Brain pericyte (primary cell): Measurements from ENCODE around the gene PNO1.
"Not testable (repeated sequence)": the region's sequence is repeated elsewhere in the genome, so short reads cannot be mapped to it uniquely, and the experiment has no call there.

ENCODE experiments used
- DNase-seq: peaks from one replicate; pipeline ENCODE4 v3.0.0-alpha.2; 2012; ENCODE audit warnings: low read depth, low spot score

Gene PNO1

DNA sequence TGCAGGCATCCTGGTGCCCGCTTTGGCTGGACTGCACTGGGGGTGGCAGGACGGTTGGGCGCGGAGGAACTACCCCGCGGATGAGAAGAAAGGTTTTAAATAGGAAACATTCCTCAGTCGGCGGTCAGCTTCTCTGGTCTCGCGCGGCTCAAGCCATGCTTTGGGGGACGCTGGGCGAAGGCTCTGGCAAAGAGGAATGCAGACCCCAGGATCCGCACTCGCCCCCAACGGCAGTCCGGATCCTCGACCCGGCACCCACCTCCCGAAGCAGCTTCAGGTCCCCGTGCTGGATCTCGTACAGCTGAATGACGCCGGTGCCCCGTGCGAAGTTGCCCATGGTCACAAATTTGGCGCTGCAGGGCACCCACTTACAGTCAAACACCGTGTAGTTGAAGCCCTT, 686 bp upstream of the PNO1 start:
- no peak for DNase-seq

DNA sequence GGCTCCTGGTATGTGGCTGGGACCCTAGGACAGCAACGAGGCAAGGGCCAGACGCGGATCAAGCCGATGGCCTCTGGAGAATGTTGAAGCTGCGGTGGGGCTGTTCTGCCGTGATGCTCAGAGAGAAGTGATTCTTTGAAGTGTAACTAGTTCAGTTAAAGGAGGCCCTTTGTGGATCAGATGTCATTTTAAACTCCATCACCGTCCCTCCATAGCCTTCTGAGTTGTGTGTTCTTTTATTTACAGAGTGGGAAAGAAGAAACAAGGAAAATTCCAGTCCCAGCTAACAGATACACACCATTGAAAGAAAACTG, 403 bp downstream of the PNO1 start:
- DNase-seq = no peak

DNA sequence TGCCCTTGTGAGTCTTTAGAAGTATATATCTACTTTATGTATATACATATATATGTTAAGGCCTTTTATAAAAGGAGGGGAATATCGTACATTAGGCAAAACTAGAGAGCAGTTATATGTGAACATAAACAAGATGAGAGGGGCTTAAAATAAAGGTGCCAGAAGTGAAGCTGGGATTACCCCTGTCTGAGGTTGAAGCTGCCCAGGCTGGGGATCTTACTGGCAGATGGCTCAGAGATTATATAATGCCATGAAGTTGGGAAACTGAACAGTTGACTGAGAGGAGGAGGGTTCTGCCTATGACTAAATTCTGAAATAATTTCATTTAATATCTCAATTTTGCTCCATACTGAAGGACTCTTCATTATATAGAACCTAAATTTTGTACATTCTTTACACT, 6.0 kb downstream of the PNO1 start:
- DNase-seq = no peak

GRCh38 chr2:68167186-68167585, 9.5 kb downstream of the PNO1 start:
- no peak for DNase-seq

DNA sequence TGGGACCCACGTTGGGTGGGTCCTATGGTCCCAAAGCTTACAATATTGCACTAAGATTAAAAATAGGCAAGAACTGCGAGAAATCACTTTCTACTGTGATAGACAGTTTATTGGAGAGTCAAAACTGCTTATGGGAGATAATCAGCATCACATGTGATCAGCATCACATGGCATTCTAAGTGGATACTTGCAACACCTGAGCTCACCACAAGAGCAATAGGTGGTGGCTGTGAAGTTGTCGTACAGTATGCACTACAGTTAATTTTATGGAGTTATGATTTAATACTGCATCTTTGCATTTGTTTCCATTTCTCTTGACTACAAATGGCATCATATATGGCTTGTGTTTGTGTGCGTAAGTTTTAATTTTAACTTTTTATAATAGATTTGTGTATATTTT, 11.6 kb downstream of the PNO1 start:
- DNase-seq = no peak

- DNase-seq = no peak
These were observed 13.5 kb downstream of the PNO1 start for GRCh38 chr2:68171146-68171545.

DNA sequence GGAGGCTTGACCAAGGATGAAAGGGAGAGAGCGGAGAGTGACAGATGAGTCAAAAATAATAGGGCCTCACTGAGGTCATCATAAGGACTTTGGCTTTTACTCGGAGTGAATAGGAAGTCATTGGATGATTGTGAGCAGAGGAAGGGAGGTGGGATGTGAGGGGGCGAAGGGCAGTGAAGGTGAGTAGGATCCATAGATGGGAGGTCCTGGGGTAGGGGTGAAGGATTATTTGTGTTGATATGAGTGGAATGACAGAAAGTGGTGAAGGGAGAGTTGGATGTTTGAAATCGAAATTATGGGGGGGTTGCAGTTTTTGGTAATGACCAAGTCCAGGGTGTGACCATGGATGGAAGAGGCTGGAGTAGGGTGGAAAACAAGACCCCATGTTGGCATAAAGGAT, 14.0 kb downstream of the PNO1 start:
- no peak for DNase-seq

DNA sequence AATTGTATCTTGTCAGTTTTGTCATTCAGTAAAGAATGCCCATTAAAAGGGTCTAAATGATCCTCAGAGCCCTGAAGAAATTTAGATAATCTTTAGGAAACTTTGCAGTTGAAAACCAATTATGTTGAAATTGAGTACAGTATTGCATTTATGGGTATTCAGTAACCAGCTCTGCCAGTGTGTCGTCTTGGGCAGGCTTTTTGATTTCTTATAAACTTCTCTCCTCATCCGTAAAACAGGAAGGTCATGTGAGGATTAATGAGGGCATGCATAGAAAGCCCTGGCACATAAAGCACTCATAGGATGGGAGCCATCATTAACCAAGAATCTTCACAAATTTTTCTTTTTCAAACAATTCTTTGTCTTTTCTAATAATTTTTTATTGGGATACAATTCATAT, 14.8 kb downstream of the PNO1 start:
- DNase-seq = no peak

- no peak for DNase-seq
These were observed 15.5 kb downstream of the PNO1 start for GRCh38 chr2:68172990-68173700.

DNA sequence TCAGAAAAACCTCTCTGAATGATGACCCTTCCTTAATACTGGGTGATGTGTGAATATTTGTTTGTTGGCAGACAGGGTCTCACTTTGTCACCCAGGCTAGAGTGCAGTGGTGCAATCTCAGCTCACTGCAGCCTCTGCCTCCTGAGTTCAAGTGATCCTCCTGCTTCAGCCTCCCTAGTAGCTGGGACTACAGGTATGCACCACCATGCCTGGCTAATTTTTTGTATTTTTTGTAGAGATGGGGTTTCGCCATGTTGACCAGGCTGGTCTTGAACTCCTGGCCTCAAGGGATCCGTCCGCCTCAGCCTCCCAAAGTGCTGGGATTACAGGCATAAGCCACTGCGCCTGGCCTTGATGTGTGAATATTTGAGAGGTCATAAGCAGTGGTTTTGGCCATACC, 17.5 kb downstream of the PNO1 start:
- DNase-seq = not testable (repeated sequence)

- DNase-seq = no peak
These were observed 19.0 kb downstream of the PNO1 start for GRCh38 chr2:68176657-68177056.

GRCh38 chr2:68177541-68177940, 19.9 kb downstream of the PNO1 start:
- DNase-seq = no peak

DNA sequence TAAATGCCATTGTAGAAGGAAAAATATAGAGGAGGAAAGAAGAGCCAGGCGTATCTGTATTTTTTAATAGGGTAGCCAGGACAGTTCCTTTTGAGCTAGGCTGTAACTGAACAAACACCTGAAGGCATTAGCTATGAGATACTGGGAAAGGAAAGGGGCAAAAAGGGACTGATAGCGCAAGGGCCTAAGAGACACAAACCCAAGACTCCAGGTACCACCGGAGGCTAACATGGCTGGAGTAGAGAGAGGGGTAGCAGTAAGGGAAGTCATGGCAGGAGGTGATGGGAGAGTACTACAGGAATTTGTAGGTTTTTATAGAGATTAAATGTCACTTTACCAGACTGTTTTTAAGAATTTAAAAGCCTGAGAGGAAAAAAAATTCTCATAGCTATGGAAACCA, 20.7 kb downstream of the PNO1 start:
- DNase-seq = no peak

GRCh38 chr2:68178954-68179627, 21.4 kb downstream of the PNO1 start:
- DNase-seq = no peak

DNA sequence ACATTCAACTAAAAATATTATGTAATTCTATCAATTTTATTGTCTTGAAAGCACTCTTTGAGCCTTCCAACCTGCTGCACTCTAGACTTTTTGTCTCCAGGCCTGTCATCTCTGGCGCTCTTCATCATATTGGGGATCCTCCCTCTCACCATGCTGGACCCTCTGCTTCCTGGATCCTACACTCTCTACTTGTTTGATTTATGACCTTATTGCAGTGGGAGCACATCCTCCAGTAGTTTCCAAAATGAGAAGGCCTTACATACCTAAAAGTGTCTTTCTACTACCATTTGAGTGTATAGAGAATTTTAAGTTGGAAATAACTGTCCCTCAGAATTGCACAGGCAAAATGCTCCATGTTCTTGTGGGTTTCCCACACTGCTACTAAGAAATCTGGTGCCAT, 25.2 kb downstream of the PNO1 start:
- DNase-seq = no peak

- DNase-seq = no peak
These were observed 28.0 kb downstream of the PNO1 start for GRCh38 chr2:68185541-68186164.

- no peak for DNase-seq
These were observed 29.6 kb downstream of the PNO1 start for GRCh38 chr2:68187329-68187728.

GRCh38 chr2:68188831-68189230, 31.1 kb downstream of the PNO1 start:
- no peak for DNase-seq

DNA sequence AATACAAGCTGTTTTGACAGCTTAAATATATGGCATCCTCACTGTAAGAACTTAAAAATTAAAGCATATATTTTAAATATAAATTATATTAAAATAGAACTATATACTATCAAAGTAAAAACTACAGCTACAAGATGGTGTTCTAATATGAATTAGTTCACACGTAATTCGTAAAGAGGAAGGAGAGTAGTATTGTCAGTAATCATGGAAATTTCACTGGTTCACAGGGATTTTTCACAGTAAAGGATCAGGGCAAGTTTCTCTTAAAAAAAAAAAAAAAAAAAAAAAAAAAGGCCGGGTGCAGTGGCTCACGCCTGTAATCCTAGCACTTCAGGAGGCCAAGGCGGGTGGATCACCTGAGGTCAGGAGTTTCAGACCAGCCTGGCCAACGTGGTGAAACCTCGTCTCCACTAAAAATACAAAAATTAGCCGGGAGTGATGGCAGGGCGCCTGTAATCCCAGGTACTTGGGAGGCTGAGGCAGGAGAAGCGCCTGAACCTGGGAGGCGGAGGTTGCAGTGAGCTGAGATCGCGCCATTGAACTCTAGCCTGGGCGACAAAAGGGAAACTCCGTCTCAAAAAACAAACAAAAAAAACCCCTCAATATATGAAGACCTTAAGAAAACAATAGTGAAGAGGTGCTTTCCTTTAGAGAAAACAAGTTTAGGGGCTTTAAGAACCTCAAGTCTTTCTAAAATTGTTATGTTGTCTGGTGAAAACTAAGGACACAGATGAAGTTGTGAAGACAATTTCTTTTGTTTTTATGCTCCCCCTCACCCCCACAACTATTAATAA, 32.5 kb downstream of the PNO1 start:
- DNase-seq = no peak

GRCh38 chr2:68190991-68191731, 33.5 kb downstream of the PNO1 start:
- DNase-seq = no peak

DNA sequence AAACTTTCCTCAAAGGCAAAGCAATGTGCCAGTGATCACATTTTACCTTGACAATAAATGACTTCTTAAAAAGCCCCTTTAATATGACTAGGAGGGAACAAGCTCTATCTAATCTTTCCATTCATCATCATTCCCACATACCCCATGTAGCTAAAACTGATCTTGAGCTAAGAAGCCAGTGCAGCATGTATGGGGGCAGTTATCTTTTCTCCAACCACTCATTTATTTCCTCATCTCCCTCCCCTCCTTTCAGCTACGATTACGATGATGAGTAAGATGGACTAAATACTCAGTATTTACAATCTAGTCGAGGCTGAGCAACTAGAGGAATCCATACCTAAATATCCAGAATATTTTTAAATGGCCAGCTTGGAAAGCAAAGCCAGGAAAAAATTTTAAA, 35.5 kb downstream of the PNO1 start:
- DNase-seq = no peak
